PC-9 (cell line): ENCODE measurements around the gene SUPT3H.

ENCODE experiments used
- EZH2 ChIP-seq: fragments of 200-600 bp; sonication (generic); IDR thresholded peaks from 2 replicates; pipeline ENCODE4 v1.8.0; 2017; ENCODE audit warnings: antibody characterized with exemption, low read depth
- TF ChIP-seq, protein P1 (sequence below): fragments of 200-600 bp; sonication (generic); conservative IDR thresholded peaks from 2 replicates; pipeline ENCODE4 v1.6.1; 2017; ENCODE audit warnings: mixed run types, antibody characterized with exemption, mild to moderate bottlenecking, moderate library complexity

- TF ChIP-seq, protein P1, sequence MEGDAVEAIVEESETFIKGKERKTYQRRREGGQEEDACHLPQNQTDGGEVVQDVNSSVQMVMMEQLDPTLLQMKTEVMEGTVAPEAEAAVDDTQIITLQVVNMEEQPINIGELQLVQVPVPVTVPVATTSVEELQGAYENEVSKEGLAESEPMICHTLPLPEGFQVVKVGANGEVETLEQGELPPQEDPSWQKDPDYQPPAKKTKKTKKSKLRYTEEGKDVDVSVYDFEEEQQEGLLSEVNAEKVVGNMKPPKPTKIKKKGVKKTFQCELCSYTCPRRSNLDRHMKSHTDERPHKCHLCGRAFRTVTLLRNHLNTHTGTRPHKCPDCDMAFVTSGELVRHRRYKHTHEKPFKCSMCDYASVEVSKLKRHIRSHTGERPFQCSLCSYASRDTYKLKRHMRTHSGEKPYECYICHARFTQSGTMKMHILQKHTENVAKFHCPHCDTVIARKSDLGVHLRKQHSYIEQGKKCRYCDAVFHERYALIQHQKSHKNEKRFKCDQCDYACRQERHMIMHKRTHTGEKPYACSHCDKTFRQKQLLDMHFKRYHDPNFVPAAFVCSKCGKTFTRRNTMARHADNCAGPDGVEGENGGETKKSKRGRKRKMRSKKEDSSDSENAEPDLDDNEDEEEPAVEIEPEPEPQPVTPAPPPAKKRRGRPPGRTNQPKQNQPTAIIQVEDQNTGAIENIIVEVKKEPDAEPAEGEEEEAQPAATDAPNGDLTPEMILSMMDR = no peak
- TF ChIP-seq EZH2 = no peak
Measured at GRCh38 chr6:44892579-44892978, 485.2 kb downstream of the SUPT3H start.
